ENCODE measurements around the gene CHD5. TPM values are rescaled to one million over a fixed set of nuclear protein-coding genes. Genes with fewer than 3 reads are reported as not detected.

Gene CHD5
- total RNA-seq, 1 experiment from 2014 or later = 0.08 TPM

- in situ Hi-C loops (cut with HindIII; ENCODE audit: low pct_unique_long_range_greater_than_20kb, low sequenced_read_pairs) = no loop called here
- no peak for DNase-seq (ENCODE audit: low read depth, low spot score)
Observed at GRCh38 chr1:6111991-6112689, 68.0 kb downstream of the CHD5 start.

DNA sequence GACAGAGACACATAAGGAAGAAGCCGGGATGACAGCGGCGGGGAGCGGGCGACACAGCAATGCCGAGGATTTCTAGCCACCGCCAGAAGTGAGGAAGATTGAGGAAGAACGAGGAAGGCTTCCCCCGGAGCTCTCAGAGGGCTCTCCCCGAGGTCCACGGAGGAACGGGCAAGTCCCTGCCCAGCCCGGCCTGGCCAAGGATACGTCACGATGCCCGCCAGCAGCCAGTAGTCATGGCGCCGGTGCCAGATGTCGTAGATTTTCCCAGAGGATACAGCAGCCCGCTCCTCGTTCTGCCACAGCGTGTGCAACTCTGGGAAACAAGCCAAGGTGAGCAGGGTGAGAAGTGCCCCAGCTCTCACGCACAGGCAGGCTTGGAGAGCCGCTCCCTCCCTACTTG is 68.5 kb downstream of the CHD5 start:
- DNase-seq (ENCODE audit: low read depth, low spot score) = no peak
- in situ Hi-C loops (cut with HindIII; ENCODE audit: low pct_unique_long_range_greater_than_20kb, low sequenced_read_pairs) = no loop called here

DNA sequence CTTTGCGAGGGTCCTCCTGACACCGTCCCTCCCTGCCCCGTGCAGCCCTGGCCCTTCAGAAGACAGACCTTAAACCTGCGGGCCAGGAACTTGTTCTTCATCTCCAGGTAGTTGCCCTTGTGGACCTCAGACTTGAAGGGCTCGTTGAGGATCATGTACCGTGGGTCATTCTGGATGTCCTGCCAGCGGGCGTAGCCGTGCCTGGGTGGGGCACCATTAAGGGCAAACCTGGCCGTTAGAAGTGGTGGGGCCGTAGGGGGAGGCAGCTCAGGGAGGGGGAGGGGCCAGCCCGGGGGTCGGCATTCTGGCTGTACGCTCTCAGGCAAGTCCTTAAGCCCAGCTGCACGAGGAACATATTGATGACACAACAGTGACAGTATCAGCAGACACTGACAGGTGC is 69.8 kb downstream of the CHD5 start:
- DNase-seq (ENCODE audit: low read depth, low spot score) = no peak
- in situ Hi-C loops (cut with HindIII; ENCODE audit: low pct_unique_long_range_greater_than_20kb, low sequenced_read_pairs) = no loop called here

DNA sequence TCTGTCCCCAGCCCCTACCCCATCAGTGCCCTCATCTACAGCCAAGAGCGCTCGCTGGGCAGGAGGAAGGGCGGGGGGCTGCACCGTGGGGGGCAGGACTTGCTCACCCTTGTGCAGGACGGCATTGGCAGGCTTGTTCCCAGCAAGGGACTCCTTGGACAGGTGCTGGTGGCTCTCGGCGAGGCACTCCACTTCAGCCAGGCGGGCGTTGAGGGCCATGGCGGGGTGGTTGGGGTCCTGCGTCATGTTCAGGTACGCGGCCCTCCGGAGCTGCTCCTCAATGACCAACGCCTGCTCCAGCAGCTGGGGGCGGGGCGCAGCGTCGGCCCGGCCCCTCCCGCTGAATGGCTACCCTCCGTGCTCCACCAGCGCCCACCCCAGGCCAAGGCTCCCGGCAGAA is 70.4 kb downstream of the CHD5 start:
- DNase-seq (ENCODE audit: low read depth, low spot score) = no peak
- in situ Hi-C loops (cut with HindIII; ENCODE audit: low pct_unique_long_range_greater_than_20kb, low sequenced_read_pairs) = no loop called here

DNA sequence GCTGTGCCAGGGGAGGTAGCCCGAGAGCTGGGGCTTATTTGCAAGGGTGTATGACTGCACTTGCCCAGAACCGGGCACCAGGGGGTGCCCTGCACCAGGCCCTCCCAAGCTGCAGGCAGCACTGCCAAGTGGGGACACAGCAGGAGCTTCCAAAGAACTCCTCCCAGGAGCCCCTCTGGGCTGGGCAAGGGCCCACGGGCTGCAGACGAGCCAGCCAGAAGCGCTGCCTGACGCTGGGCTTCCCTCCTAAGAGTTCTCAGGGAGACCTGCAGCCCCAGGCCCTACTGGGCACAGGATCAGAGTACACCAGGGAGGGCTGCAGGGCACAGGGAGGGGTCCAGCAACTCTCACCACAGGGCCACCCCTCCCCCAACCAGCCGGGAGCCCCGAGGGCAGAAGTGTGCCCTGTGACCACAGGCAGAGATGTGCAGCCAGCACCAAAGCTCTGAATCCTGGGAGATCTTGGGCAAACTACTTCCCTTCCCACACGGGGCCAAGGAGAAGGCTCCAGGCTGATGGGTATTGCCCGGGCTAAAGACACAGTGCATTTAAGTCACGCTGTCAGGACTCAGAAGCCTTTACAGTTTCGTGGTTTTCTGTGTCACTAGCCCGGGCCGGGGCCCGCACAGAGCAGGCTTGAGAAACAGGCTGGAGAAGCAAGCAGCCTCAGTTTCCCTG is 71.0 kb downstream of the CHD5 start:
- DNase-seq (ENCODE audit: low read depth, low spot score) = peak; percentile 65
- in situ Hi-C loops (cut with HindIII; ENCODE audit: low pct_unique_long_range_greater_than_20kb, low sequenced_read_pairs) = no loop called here

DNA sequence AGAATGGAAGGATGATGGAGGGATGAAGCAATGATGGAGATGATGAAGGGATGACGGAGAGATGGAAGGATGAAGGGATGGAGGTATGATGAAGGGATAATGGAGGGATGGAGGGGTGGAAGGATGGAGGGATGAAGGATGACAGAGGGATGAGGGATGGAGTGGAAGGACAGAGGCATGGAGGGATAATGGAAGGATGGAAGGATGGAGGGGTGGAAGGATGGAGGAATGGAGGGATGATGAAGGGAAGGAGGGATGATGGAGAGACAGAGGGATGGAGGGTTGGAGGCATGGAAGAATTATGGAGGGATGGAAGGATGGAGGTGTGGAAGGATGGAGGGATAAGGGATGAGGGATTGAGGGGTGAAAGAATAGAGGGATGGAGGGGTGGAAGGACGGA is 71.6 kb downstream of the CHD5 start:
- in situ Hi-C loops (cut with HindIII; ENCODE audit: low pct_unique_long_range_greater_than_20kb, low sequenced_read_pairs) = no loop called here
- no peak for DNase-seq (ENCODE audit: low read depth, low spot score)

- in situ Hi-C loops (cut with HindIII; ENCODE audit: low pct_unique_long_range_greater_than_20kb, low sequenced_read_pairs) = no loop called here
- no peak for DNase-seq (ENCODE audit: low read depth, low spot score)
Observed at GRCh38 chr1:6107409-6108356, 72.4 kb downstream of the CHD5 start.

DNA sequence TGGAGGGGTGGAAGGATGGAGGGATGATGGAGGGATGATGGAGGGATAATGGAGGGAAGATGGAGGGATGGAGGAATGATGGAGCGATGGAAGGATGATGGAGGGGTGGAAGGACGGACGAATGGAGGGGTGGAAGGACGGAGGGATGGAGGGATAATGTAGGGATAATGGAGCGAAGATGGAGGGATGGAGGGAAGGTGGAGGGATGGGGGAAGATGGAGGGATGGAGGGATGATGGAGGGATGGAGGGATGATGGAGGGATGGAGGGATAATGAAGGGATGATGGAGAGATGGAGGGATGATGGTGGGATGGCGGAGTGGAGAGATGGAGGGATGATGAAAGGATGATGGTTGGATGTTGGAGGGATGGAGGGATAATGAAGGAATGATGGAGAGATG is 73.1 kb downstream of the CHD5 start:
- no peak for DNase-seq (ENCODE audit: low read depth, low spot score)
- in situ Hi-C loops (cut with HindIII; ENCODE audit: low pct_unique_long_range_greater_than_20kb, low sequenced_read_pairs) = no loop called here

- DNase-seq (ENCODE audit: low read depth, low spot score) = no peak
- in situ Hi-C loops (cut with HindIII; ENCODE audit: low pct_unique_long_range_greater_than_20kb, low sequenced_read_pairs) = no loop called here
Observed at GRCh38 chr1:6106321-6106731, 73.8 kb downstream of the CHD5 start.

GRCh38 chr1:6105763-6106162 is 74.4 kb downstream of the CHD5 start:
- no peak for DNase-seq (ENCODE audit: low read depth, low spot score)
- in situ Hi-C loops (cut with HindIII; ENCODE audit: low pct_unique_long_range_greater_than_20kb, low sequenced_read_pairs) = no loop called here

DNA sequence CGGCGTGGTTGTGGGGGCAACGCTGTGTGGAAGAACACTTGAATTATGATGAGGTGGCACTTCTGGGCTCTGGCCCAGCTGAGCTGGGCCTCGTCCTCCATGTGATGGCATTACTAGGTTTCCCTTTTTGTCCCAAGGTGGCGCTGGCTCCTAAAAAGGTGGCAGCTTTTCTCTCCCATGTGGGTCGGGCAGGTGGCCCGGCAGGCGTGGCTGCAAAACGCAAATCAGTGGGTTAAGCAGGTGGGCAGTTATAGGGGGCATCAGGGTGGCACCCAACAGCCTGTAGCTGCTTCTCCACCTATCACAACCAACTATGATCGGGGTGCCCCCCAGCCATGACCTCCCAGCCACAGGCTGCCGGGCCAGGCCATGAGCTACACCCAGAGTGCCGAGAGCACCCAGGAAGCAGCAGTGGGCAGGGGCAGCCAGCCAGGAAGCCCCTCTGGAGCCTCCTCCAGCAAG is 74.9 kb downstream of the CHD5 start:
- in situ Hi-C loops (cut with HindIII; ENCODE audit: low pct_unique_long_range_greater_than_20kb, low sequenced_read_pairs) = no loop called here
- DNase-seq (ENCODE audit: low read depth, low spot score) = no peak

- in situ Hi-C loops (cut with HindIII; ENCODE audit: low pct_unique_long_range_greater_than_20kb, low sequenced_read_pairs) = no loop called here
- DNase-seq (ENCODE audit: low read depth, low spot score) = no peak
Observed at GRCh38 chr1:6104631-6105030, 75.5 kb downstream of the CHD5 start.

- in situ Hi-C loops (cut with HindIII; ENCODE audit: low pct_unique_long_range_greater_than_20kb, low sequenced_read_pairs) = no loop called here
- DNase-seq (ENCODE audit: low read depth, low spot score) = no peak
Observed at GRCh38 chr1:6103854-6104530, 76.1 kb downstream of the CHD5 start.

GRCh38 chr1:6103111-6103853 is 76.8 kb downstream of the CHD5 start:
- in situ Hi-C loops (cut with HindIII; ENCODE audit: low pct_unique_long_range_greater_than_20kb, low sequenced_read_pairs) = no loop called here

GRCh38 chr1:6102532-6102845 is 77.6 kb downstream of the CHD5 start:
- in situ Hi-C loops (cut with HindIII; ENCODE audit: low pct_unique_long_range_greater_than_20kb, low sequenced_read_pairs) = no loop called here
- no peak for DNase-seq (ENCODE audit: low read depth, low spot score)

More at GRCh38 chr1:6103111-6103853, 76.8 kb downstream of the CHD5 start:
- no peak for DNase-seq (ENCODE audit: low read depth, low spot score)

GRCh38 chr1:6101826-6102531 is 78.1 kb downstream of the CHD5 start:
- no peak for DNase-seq (ENCODE audit: low read depth, low spot score)
- in situ Hi-C loops (cut with HindIII; ENCODE audit: low pct_unique_long_range_greater_than_20kb, low sequenced_read_pairs) = no loop called here
